ENCODE results near the gene MTA1. TPM values are rescaled to one million over a fixed set of nuclear protein-coding genes. Genes with fewer than 3 reads are reported as not detected.
A peak's percentile ranks its signal among the peaks of the same experiment; 100 is the strongest.

The MTA1 gene
- total RNA-seq, 6 donors from 2014 or later: 64.8 to 315 (median 94.9) TPM

GRCh38 chr14:105394714-105395537 lies 24.7 kb upstream of the MTA1 start:
- TF ChIP-seq, protein P1, sequence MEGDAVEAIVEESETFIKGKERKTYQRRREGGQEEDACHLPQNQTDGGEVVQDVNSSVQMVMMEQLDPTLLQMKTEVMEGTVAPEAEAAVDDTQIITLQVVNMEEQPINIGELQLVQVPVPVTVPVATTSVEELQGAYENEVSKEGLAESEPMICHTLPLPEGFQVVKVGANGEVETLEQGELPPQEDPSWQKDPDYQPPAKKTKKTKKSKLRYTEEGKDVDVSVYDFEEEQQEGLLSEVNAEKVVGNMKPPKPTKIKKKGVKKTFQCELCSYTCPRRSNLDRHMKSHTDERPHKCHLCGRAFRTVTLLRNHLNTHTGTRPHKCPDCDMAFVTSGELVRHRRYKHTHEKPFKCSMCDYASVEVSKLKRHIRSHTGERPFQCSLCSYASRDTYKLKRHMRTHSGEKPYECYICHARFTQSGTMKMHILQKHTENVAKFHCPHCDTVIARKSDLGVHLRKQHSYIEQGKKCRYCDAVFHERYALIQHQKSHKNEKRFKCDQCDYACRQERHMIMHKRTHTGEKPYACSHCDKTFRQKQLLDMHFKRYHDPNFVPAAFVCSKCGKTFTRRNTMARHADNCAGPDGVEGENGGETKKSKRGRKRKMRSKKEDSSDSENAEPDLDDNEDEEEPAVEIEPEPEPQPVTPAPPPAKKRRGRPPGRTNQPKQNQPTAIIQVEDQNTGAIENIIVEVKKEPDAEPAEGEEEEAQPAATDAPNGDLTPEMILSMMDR (IDR thresholded peaks at IDR 0.05): no peak
- TF ChIP-seq POLR2AphosphoS5 (IDR thresholded peaks at IDR 0.05) (no peak), POLR2A (IDR thresholded peaks at IDR 0.05) (no peak), EP300 (IDR thresholded peaks at IDR 0.05) (no peak)
- DNase-seq: peak; percentile 18 to 65

DNA sequence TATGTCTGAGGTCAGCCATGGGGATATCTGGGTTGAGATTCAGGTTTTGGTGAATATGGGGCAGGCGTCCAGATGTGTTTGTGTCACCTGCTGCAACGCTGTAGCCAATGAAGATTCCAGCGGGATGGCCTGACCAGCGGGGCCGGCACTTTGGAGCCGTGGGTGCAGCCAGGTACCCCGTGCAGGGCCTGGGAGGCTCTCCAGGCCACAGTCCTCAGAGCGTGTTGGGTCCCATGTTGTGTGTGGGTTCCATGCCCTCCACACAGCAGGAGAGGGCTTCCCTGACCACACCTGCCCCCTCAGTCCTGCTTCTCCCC lies 24.1 kb upstream of the MTA1 start:
- no peaks in the 10 kb centered on the region for H3K9me3 ChIP-seq
- ATAC-seq (ENCODE audit: low FRiP score in 2 of 2) (no peak), DNase-seq (peak in 1 of 2 donors; percentile 74)
- H3K27me3 ChIP-seq: no peaks in the 10 kb centered on the region
- TF ChIP-seq, protein P1 (IDR thresholded peaks at IDR 0.05): no peak
- TF ChIP-seq POLR2AphosphoS5 (IDR thresholded peaks at IDR 0.05): no peak
- no peak for TF ChIP-seq EP300 (IDR thresholded peaks at IDR 0.05)
- no peak for TF ChIP-seq POLR2A (IDR thresholded peaks at IDR 0.05)
- H3K27ac ChIP-seq: no peak overlapping the region
- no peak overlapping the region for H3K4me3 ChIP-seq
- H3K4me1 ChIP-seq: peaks cover 16 to 26% (median 19%) of the 10 kb centered on the region in 4 donors
- H3K36me3 ChIP-seq: peaks cover 0 to 18% (median 2%) of the 10 kb centered on the region in 4 donors
- WGBS, 2 donors: 85 to 97% methylated on average over 6 to 8 of the region's 8 CpGs

More at GRCh38 chr14:105394714-105395537, 24.7 kb upstream of the MTA1 start:
- H3K27me3 ChIP-seq: no peaks in the 10 kb centered on the region
- no peaks in the 10 kb centered on the region for H3K9me3 ChIP-seq
- H3K27ac ChIP-seq: no peak overlapping the region
- peaks cover 16 to 32% (median 24%) of the 10 kb centered on the region in 4 donors for H3K4me1 ChIP-seq
- ATAC-seq (ENCODE audit: low FRiP score in 2 of 2): no peak
- 90 to 91% methylated on average over 20 to 25 of the region's 25 CpGs for WGBS, 2 donors
- H3K36me3 ChIP-seq: peaks cover 0 to 17% (median 2%) of the 10 kb centered on the region in 4 donors
- no peak overlapping the region for H3K4me3 ChIP-seq

- H3K4me1 ChIP-seq: peaks cover 16 to 22% (median 17%) of the 10 kb centered on the region in 4 donors
- DNase-seq: peak; percentile 20 to 69
- no peaks in the 10 kb centered on the region for H3K9me3 ChIP-seq
- TF ChIP-seq, protein P1 (IDR thresholded peaks at IDR 0.05): no peak
- TF ChIP-seq POLR2AphosphoS5 (IDR thresholded peaks at IDR 0.05) (no peak), POLR2A (IDR thresholded peaks at IDR 0.05) (no peak), EP300 (IDR thresholded peaks at IDR 0.05) (no peak)
- peak overlapping the region; percentile 5 to 95 (median 94) for H3K4me3 ChIP-seq
- H3K27ac ChIP-seq: peak overlapping the region in 3 of 4 donors; percentile 91 to 93 (median 92)
- H3K27me3 ChIP-seq: no peaks in the 10 kb centered on the region
- ATAC-seq (ENCODE audit: low FRiP score in 2 of 2): no peak
- 84% methylated on average over 13 of the region's 13 CpGs; no CpG with 5 or more reads in 1 of the 2 donors for WGBS, 2 donors
- H3K36me3 ChIP-seq: peaks cover 0 to 26% (median 2%) of the 10 kb centered on the region in 4 donors
These were observed 22.2 kb upstream of the MTA1 start for GRCh38 chr14:105397350-105397931.

- DNase-seq (peak; percentile 86 to 99), ATAC-seq (ENCODE audit: low FRiP score in 2 of 2) (peak; percentile 89 to 97)
- WGBS, 2 donors: 0 to 1% methylated on average over 17 to 49 of the region's 77 CpGs
- Histone ChIP-seq H3K4me1 (peaks cover 16 to 22% (median 17%) of the 10 kb centered on the region in 4 donors), H3K4me3 (peak within 1 kb of the TSS; percentile 89 to 95 (median 94)), H3K27me3 (no peaks in the 10 kb centered on the region), H3K36me3 (peaks cover 0 to 19% (median 2%) of the 10 kb centered on the region in 4 donors), H3K9me3 (no peaks in the 10 kb centered on the region), H3K27ac (peak within 1 kb of the TSS; percentile 85 to 93 (median 92))
- TF ChIP-seq POLR2A (IDR thresholded peaks at IDR 0.05) (peak in 3 of 4 donors; percentile 64 to 83 (median 74)), EP300 (IDR thresholded peaks at IDR 0.05) (peak in 1 of 4 donors; percentile 15), POLR2AphosphoS5 (IDR thresholded peaks at IDR 0.05) (peak; percentile 81 to 83)
- TF ChIP-seq, protein P1 (IDR thresholded peaks at IDR 0.05): peak in 2 of 6 experiments; percentile 29 to 45
These were observed 21.4 kb upstream of the MTA1 start, which contains the start of gene TEX22 for GRCh38 chr14:105398044-105398725. Gene TEX22, plus strand, starts transcription at chr14:105398538. Its CDS starts 803 bp downstream, at chr14:105399341.

All from upper lobe of left lung (tissue), 6 donors.